PFSK-1 (cell line): ENCODE data around the gene CDCA5.
A peak's percentile ranks its signal among the peaks of the same experiment; 100 is the strongest.

ENCODE experiments used
- POLR2AphosphoS5 ChIP-seq: IDR thresholded peaks from 2 replicates; pipeline ENCODE4 v1.6.1; 2012; ENCODE audit warnings: low read depth, mild to moderate bottlenecking, control low read depth, low read length, moderate library complexity
- REST ChIP-seq, 2 experiments: IDR thresholded peaks; 2 replicates each; pipeline versions ENCODE4 v1.6.1 to v1.8.0; 2011 to 2012; ENCODE audit warnings: low read depth in 2 of 2, low read length in 2 of 2, control low read depth in 1 of 2, inconsistent platforms in 1 of 2, mild to moderate bottlenecking in 1 of 2, moderate library complexity in 1 of 2; ENCODE audit not compliant: insufficient read depth in 1 of 2
- SIN3A ChIP-seq: IDR thresholded peaks from 2 replicates; pipeline ENCODE4 v1.6.1; 2012; ENCODE audit warnings: mild to moderate bottlenecking, low read length, moderate library complexity, borderline replicate concordance; ENCODE audit not compliant: insufficient read depth
- TAF1 ChIP-seq: IDR thresholded peaks from 2 replicates; pipeline ENCODE4 v1.6.1; 2012; ENCODE audit warnings: low read length, control low read depth, borderline replicate concordance; ENCODE audit not compliant: insufficient read depth

GRCh38 chr11:65083134-65083833 lies 556 bp downstream of the CDCA5 start:
- TF ChIP-seq POLR2AphosphoS5 (no peak), REST (IDR thresholded peaks at IDR 0.05; ENCODE audit: insufficient read depth in 1 of 2, low read depth in 2 of 2, low read length in 2 of 2) (peak in 1 of 2 experiments; percentile 57; a peak in 1 of 4 replicates), TAF1 (no peak), SIN3A (no peak)
